Ovary (tissue), 3 donors: ENCODE measurements around the gene RPUSD4.

Experiments
- CTCF ChIP-seq, 3 donors: fragments of 450-650 bp in 2 of 3; fragments of 200-600 bp in 1 of 3; IDR thresholded peaks; one replicate each; pipeline versions ENCODE4 v1.5.1 to v1.8.0; 2016 to 2022; ENCODE audit warnings: antibody characterized with exemption in 3 of 3, mild to moderate bottlenecking in 1 of 3
- POLR2A ChIP-seq: fragments of 450-650 bp; IDR thresholded peaks from one replicate; pipeline ENCODE4 v1.6.1; 2017; ENCODE audit warnings: antibody characterized with exemption, mild to moderate bottlenecking, moderate library complexity
- donor health status: DM: no; HTN: no; CAD: no.

GRCh38 chr11:126155402-126156187, 55.9 kb downstream of the RPUSD4 start:
- TF ChIP-seq CTCF (IDR thresholded peaks at IDR 0.05) (no peak), POLR2A (no peak)
